GM08714 (cell line): ENCODE results near the gene PBX2.
"Not testable (repeated sequence)": the region's sequence is repeated elsewhere in the genome, so short reads cannot be mapped to it uniquely, and the experiment has no call there.

ENCODE experiments used
- H3K4me3 ChIP-seq: fragments of 200-500 bp; sonication (Bioruptor generic); 2 replicates; pipeline ENCODE4 v1.5.1; 2014; ENCODE audit warnings: mild to moderate bottlenecking, low read length, inconsistent platforms
- ZNF274 ChIP-seq: IDR thresholded peaks from 2 replicates; pipeline ENCODE4 v1.6.1; 2012; ENCODE audit warnings: mild to moderate bottlenecking, low read depth, low read length

The PBX2 gene

GRCh38 chr6:32194825-32195651, 5.0 kb upstream of the PBX2 start:
- TF ChIP-seq ZNF274 = no peak
- H3K4me3 ChIP-seq = peak overlapping the region; percentile 64

- TF ChIP-seq ZNF274 = no peak
- no peak overlapping the region for H3K4me3 ChIP-seq
These were observed 4.4 kb upstream of the PBX2 start for GRCh38 chr6:32194388-32194787.

- H3K4me3 ChIP-seq = peak overlapping the region; percentile 63; the same call in 1 of the 2 replicates
These were observed 3.1 kb upstream of the PBX2 start for GRCh38 chr6:32193096-32193495.

GRCh38 chr6:32192608-32193039, 2.6 kb upstream of the PBX2 start, which contains the start of gene GPSM3:
Gene GPSM3, minus strand, starts transcription at chr6:32192643. Its CDS starts 130 bp downstream, at chr6:32192513.
- no peak for TF ChIP-seq ZNF274
- peak within 1 kb of the TSS; percentile 63; the same call in 1 of the 2 replicates for H3K4me3 ChIP-seq

- H3K4me3 ChIP-seq = peak overlapping the region; percentile 63; the same call in 1 of the 2 replicates
- no peak for TF ChIP-seq ZNF274
These were observed 1.9 kb upstream of the PBX2 start for GRCh38 chr6:32191696-32192607.

GRCh38 chr6:32190911-32191677, 1.1 kb upstream of the PBX2 start:
- no peak for TF ChIP-seq ZNF274
- H3K4me3 ChIP-seq = peak overlapping the region; percentile 63

- H3K4me3 ChIP-seq = peak overlapping the region; percentile 76
- TF ChIP-seq ZNF274 = no peak
These were observed 304 bp downstream of the PBX2 start for GRCh38 chr6:32189742-32190053.

- no peak for TF ChIP-seq ZNF274
- peak overlapping the region; percentile 76 for H3K4me3 ChIP-seq
These were observed 797 bp downstream of the PBX2 start for GRCh38 chr6:32189069-32189741.

- no peak for TF ChIP-seq ZNF274
- H3K4me3 ChIP-seq = peak overlapping the region; percentile 76
These were observed 1.5 kb downstream of the PBX2 start for GRCh38 chr6:32188381-32189068.

- H3K4me3 ChIP-seq = not testable (repeated sequence)
These were observed 2.1 kb downstream of the PBX2 start for GRCh38 chr6:32187725-32188380.

GRCh38 chr6:32187009-32187709, 2.8 kb downstream of the PBX2 start:
- no peak for TF ChIP-seq ZNF274
- H3K4me3 ChIP-seq = no peak overlapping the region

GRCh38 chr6:32186151-32186840, 3.7 kb downstream of the PBX2 start:
- not testable (repeated sequence) for H3K4me3 ChIP-seq

GRCh38 chr6:32185681-32186131, 4.3 kb downstream of the PBX2 start:
- H3K4me3 ChIP-seq = not testable (repeated sequence)
